Mesendoderm (in vitro differentiated cells): ENCODE measurements around the gene WDFY1.

ENCODE experiments used
- DNase-seq: peaks from one replicate; pipeline ENCODE4 v3.0.0; 2013
- H2AK5ac ChIP-seq: 2 replicates; pipeline ENCODE4 v1.6.1; 2013; ENCODE audit warnings: low read length, inconsistent platforms
- H2BK120ac ChIP-seq: 2 replicates; pipeline ENCODE4 v1.6.1; 2013; ENCODE audit warnings: low read depth, mild to moderate bottlenecking, low read length, moderate library complexity, mixed read lengths
- H2BK15ac ChIP-seq: replicated peaks from 2 replicates; pipeline ENCODE4 v1.6.1; 2013; ENCODE audit warnings: low read depth, mild to moderate bottlenecking, moderate library complexity
- H2BK5ac ChIP-seq: 2 replicates; pipeline ENCODE4 v1.6.1; 2013; ENCODE audit warnings: low read length, inconsistent platforms
- H3K18ac ChIP-seq: 2 replicates; pipeline ENCODE4 v1.6.1; 2013; ENCODE audit warnings: mild to moderate bottlenecking, low read length, mixed read lengths
- H3K23ac ChIP-seq: one replicate; pipeline ENCODE4 v1.6.1; 2013; ENCODE audit warnings: low read length
- H3K27ac ChIP-seq: 2 replicates; pipeline ENCODE4 v1.5.1; 2013; ENCODE audit warnings: low read depth, mild to moderate bottlenecking, inconsistent platforms, low read length, moderate library complexity
- H3K27me3 ChIP-seq: 2 replicates; pipeline ENCODE4 v1.6.1; 2013; ENCODE audit warnings: low read length, control low read depth, mild to moderate bottlenecking, inconsistent platforms; ENCODE audit not compliant: insufficient read depth, poor library complexity
- H3K36me3 ChIP-seq: 2 replicates; pipeline ENCODE4 v1.6.1; 2013; ENCODE audit warnings: low read length, inconsistent platforms; ENCODE audit not compliant: control insufficient read depth, insufficient read depth
- H3K4ac ChIP-seq: one replicate; pipeline ENCODE4 v1.6.1; 2013; ENCODE audit warnings: low read depth, mild to moderate bottlenecking, low read length, moderate library complexity
- H3K4me1 ChIP-seq: 2 replicates; pipeline ENCODE4 v1.6.1; 2013; ENCODE audit warnings: low read depth, low read length, inconsistent platforms; ENCODE audit not compliant: control insufficient read depth
- H3K4me2 ChIP-seq: 2 replicates; pipeline ENCODE4 v1.6.1; 2013; ENCODE audit warnings: low read length
- H3K4me3 ChIP-seq: 2 replicates; pipeline ENCODE4 v1.5.1; 2013; ENCODE audit warnings: mild to moderate bottlenecking, low read length
- H3K56ac ChIP-seq: one replicate; pipeline ENCODE4 v1.6.1; 2013; ENCODE audit warnings: low read length
- H3K79me1 ChIP-seq: 2 replicates; pipeline ENCODE4 v1.6.1; 2013; ENCODE audit warnings: low read length, inconsistent platforms
- H3K79me2 ChIP-seq: 2 replicates; pipeline ENCODE4 v1.6.1; 2013; ENCODE audit warnings: mild to moderate bottlenecking, low read length; ENCODE audit not compliant: control insufficient read depth, insufficient read depth
- H3K9ac ChIP-seq: 2 replicates; pipeline ENCODE4 v1.6.1; 2013; ENCODE audit warnings: low read length, inconsistent platforms
- H4K5ac ChIP-seq: one replicate; pipeline ENCODE4 v1.6.1; 2013; ENCODE audit warnings: low read length
- H4K8ac ChIP-seq: one replicate; pipeline ENCODE4 v1.6.1; 2013; ENCODE audit warnings: low read depth, mild to moderate bottlenecking, control low read depth, low read length, moderate library complexity
- WGBS: extraction: QIAGEN DNeasy Blood & Tissue Kit; methylation state at CpG from one replicate; pipeline ENCODE4 v1.1.7; 2013; ENCODE audit warnings: low lambda C conversion rate, missing lambda C conversion rate; ENCODE audit not compliant: insufficient coverage; ENCODE audit errors: extremely low coverage; 5-methylcytosine and 5-hydroxymethylcytosine counted together

The WDFY1 gene

DNA sequence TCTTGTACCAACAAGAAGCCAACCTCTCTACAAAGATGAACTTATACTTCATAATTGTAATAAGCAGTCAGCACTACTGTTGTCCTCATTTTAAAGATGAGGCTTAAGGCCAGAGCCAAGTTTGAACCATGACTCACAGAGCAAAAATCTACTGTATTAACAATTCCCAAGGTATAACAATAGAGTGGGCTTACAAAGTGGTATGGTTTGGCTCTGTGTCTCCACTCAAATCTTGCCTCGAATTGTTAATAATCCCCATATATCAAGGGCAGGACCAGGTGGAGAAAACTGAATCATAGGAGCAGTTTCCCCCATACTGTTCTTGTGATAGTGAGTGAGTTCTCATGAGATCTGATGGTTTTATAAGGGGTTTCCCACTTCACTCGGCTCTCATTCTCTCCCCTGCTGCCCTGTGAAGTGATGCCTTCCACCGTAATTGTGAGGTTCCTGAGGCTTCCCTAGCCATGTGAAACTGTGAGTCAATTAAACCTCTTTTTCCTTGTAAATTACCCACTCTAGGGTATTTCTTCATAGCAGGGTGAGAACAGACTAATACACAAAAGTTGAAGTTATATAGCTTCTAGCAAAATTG lies 31.6 kb upstream of the WDFY1 start:
- no peak overlapping the region for H3K4me2 ChIP-seq
- H3K9ac ChIP-seq, result no peak overlapping the region
- no CpG with 5 or more reads among the region's 3 CpGs for WGBS
- H3K27ac ChIP-seq, result no peak overlapping the region
- H4K5ac ChIP-seq, result no peak overlapping the region
- H2AK5ac ChIP-seq, result no peak overlapping the region
- no peaks in the 10 kb centered on the region for H3K79me1 ChIP-seq
- H2BK5ac ChIP-seq, result no peak overlapping the region
- no peak overlapping the region for H3K18ac ChIP-seq
- H4K8ac ChIP-seq, result no peak overlapping the region
- no peak overlapping the region for H2BK120ac ChIP-seq
- no peak overlapping the region for H3K23ac ChIP-seq
- H3K79me2 ChIP-seq, result no peaks in the 10 kb centered on the region
- peaks cover 19% of the 10 kb centered on the region for H3K36me3 ChIP-seq
- no peaks in the 10 kb centered on the region for H3K4me1 ChIP-seq
- no peak overlapping the region for H3K56ac ChIP-seq
- no peak overlapping the region for H3K4me3 ChIP-seq
- no peak overlapping the region for H2BK15ac ChIP-seq
- no peak overlapping the region for H3K4ac ChIP-seq
- no peak for DNase-seq
- no peaks in the 10 kb centered on the region for H3K27me3 ChIP-seq

DNA sequence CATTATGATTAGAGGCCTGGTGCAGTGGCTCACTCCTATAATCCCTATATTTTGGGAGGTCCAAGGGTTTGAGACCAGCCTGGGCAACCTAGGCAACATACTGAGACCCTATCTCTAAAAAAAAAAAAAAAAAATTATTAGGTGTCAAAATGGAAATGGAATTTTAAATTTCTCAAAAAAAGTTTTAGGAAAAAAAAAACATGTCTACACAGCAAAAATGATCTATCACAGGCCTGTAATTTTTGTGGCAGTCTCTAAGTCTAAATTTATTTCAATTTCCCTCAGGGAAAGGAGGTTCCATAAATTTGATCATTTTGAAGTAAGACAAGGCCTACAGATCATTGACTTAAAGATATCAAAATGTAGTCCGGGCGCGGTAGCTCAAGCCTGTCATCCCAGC lies 28.5 kb upstream of the WDFY1 start:
- Histone ChIP-seq H3K79me2 (no peaks in the 10 kb centered on the region), H4K8ac (no peak overlapping the region), H3K27ac (no peak overlapping the region), H3K36me3 (peaks cover 5% of the 10 kb centered on the region), H3K27me3 (no peaks in the 10 kb centered on the region), H3K4me3 (no peak overlapping the region), H3K79me1 (no peaks in the 10 kb centered on the region), H3K18ac (no peak overlapping the region), H3K9ac (no peak overlapping the region), H2AK5ac (no peak overlapping the region), H3K23ac (no peak overlapping the region), H3K4me1 (no peaks in the 10 kb centered on the region), H2BK15ac (no peak overlapping the region), H4K5ac (no peak overlapping the region), H3K56ac (no peak overlapping the region), H2BK5ac (no peak overlapping the region), H2BK120ac (no peak overlapping the region), H3K4ac (no peak overlapping the region), H3K4me2 (no peak overlapping the region)
- no CpG with 5 or more reads among the region's 3 CpGs for WGBS
- no peak for DNase-seq

DNA sequence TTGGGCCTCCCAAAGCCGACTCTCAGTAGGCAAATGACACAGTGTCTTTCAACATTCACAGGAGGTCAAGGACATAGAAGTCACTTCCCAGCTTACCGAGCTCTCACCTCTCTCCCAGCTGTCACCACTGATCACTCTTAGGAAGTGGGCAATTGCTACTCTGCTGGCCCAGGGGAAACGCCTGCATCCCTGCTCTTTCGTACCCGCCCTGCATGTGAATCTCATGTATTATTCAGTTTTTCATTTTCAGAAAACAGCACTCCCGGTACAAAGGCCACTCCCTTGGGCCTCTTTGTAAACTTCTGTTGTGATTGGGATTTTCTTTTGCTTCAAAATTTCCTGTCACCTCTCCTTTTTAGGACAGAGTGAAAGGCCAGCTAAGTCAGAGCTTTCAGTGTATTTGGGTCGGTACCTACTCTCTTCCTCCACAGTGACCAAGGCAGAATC lies 27.5 kb upstream of the WDFY1 start:
- no peaks in the 10 kb centered on the region for H3K27me3 ChIP-seq
- no peak overlapping the region for H3K18ac ChIP-seq
- no peak overlapping the region for H2BK5ac ChIP-seq
- WGBS, result no CpG with 5 or more reads among the region's 7 CpGs
- H2AK5ac ChIP-seq, result no peak overlapping the region
- H3K4me2 ChIP-seq, result no peak overlapping the region
- no peak overlapping the region for H3K4ac ChIP-seq
- H3K27ac ChIP-seq, result no peak overlapping the region
- H2BK120ac ChIP-seq, result no peak overlapping the region
- H4K5ac ChIP-seq, result no peak overlapping the region
- H3K4me1 ChIP-seq, result no peaks in the 10 kb centered on the region
- no peak overlapping the region for H3K4me3 ChIP-seq
- no peak overlapping the region for H3K23ac ChIP-seq
- H3K36me3 ChIP-seq, result peaks cover 3% of the 10 kb centered on the region
- H3K56ac ChIP-seq, result no peak overlapping the region
- H3K79me1 ChIP-seq, result no peaks in the 10 kb centered on the region
- H4K8ac ChIP-seq, result no peak overlapping the region
- H3K9ac ChIP-seq, result no peak overlapping the region
- DNase-seq, result peak; percentile 62
- H2BK15ac ChIP-seq, result no peak overlapping the region
- H3K79me2 ChIP-seq, result no peaks in the 10 kb centered on the region

DNA sequence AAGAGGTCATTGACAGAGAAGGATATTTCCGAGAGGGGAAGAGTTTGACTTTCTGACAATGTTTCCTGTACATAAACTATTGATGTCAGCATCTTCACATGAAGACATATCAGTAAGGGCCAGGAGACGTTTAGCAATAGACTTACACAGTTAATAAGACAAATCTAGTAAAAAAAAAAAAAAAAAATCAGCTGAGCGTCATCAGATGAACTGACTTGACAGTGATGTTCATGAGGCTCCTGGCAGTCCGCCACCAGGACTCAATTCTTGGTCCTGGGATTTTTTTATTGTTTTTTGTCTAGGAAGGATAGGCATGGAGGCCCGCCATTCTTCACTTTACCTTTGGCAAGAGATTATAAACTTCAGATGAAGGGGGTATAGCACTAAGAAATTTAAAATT lies 26.6 kb upstream of the WDFY1 start:
- WGBS, result no CpG with 5 or more reads among the region's 5 CpGs
- H3K36me3 ChIP-seq, result no peaks in the 10 kb centered on the region
- no peak overlapping the region for H2BK5ac ChIP-seq
- H2BK120ac ChIP-seq, result no peak overlapping the region
- no peak overlapping the region for H3K18ac ChIP-seq
- no peak overlapping the region for H3K56ac ChIP-seq
- H2AK5ac ChIP-seq, result no peak overlapping the region
- DNase-seq, result no peak
- H3K4ac ChIP-seq, result no peak overlapping the region
- no peak overlapping the region for H3K4me2 ChIP-seq
- H4K8ac ChIP-seq, result no peak overlapping the region
- no peak overlapping the region for H3K9ac ChIP-seq
- H3K27ac ChIP-seq, result no peak overlapping the region
- H3K4me3 ChIP-seq, result no peak overlapping the region
- H2BK15ac ChIP-seq, result no peak overlapping the region
- no peaks in the 10 kb centered on the region for H3K79me1 ChIP-seq
- no peak overlapping the region for H3K23ac ChIP-seq
- H3K27me3 ChIP-seq, result no peaks in the 10 kb centered on the region
- H3K79me2 ChIP-seq, result no peaks in the 10 kb centered on the region
- no peak overlapping the region for H4K5ac ChIP-seq
- no peaks in the 10 kb centered on the region for H3K4me1 ChIP-seq

DNA sequence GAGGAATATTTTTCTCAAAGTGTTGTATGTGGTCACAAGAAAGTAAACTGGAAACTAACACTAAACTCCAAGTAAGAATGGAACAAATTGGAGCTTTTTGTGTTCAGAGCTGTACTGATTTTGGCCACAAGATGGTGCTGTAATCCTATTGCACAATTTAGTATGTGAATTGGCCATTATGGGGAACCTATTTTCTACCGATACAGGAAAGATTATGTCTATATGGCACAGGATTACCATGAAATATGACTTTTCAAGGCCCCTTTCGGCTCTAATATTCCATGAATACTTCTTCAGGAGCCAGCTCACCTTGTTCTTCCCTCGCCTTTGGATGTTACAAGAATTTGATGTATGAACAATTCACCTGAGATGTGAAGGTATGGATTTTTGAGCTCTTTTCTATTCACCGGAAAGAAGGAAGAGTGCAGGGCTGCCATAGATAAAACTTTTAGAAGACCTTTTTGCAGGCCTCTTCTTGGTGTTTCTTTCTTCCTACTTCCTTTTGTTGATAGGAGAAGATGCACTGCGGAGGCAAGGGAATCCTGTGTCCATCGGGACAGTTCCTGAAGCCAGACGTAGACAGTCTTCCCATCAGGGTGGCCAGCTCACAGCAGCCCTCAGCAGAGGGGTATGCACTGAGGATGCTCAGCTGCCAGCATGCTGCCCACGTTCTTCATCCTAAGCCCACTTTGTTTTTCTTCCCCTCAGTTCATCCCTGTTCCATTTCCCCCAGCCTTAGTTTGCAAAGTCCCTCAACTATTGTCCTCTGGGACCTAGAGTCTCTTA lies 25.4 kb upstream of the WDFY1 start:
- Histone ChIP-seq H2BK120ac (no peak overlapping the region), H2BK15ac (no peak overlapping the region), H3K27ac (peak overlapping the region; percentile 18), H3K79me1 (no peaks in the 10 kb centered on the region), H3K4ac (no peak overlapping the region), H4K5ac (no peak overlapping the region), H3K23ac (no peak overlapping the region), H3K4me3 (no peak overlapping the region), H3K4me1 (no peaks in the 10 kb centered on the region), H3K56ac (no peak overlapping the region), H3K9ac (no peak overlapping the region), H2BK5ac (no peak overlapping the region), H3K36me3 (no peaks in the 10 kb centered on the region), H3K4me2 (no peak overlapping the region), H4K8ac (no peak overlapping the region), H3K18ac (no peak overlapping the region), H3K27me3 (no peaks in the 10 kb centered on the region), H2AK5ac (no peak overlapping the region), H3K79me2 (no peaks in the 10 kb centered on the region)
- DNase-seq, result peak; percentile 66
- WGBS, result no CpG with 5 or more reads among the region's 8 CpGs
